ENCODE measurements around the gene DEAF1.

The DEAF1 gene

DNA sequence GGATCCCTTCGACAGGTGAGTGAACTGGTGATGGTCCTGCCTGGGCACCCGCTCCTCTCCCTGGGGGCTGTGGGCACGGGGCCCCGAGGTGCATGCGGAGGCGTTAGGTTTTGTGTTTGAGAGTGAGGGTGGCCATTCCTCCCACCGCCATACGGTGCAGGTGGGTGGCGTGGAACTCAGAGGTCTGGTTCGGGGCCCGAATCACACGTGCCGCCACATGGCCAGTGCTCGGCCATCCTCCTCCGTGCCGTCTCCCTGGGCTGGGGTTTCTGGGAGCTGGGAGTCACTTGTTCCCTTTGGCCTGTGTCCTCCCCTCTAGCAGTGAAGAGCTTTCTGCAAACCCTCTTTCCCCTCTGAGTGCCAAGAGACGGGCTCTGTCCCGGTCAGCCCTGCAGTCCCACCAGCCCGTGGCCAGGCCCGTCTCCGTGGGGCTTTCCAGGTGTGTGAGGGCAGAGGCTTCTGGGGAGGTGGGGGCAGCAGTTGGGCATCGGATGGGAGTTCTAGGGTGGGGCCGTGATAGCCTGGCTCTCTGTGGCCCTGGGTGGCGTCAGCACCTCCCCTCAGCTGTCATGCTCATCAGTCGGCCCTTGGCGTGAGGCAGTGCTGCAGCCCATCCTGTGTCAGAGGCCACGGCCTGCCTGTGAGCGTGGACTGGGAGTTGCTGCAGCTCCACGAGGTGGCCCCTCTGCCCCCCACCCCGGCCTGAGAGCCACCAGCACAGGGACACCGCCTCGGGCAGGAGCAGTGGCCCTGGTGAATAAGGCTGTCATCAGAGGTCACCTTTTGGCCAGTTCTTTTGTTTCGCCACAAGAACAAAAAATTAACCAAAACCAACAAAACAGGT is 89.5 kb downstream of the DEAF1 start:
- Histone ChIP-seq H3K4me3 (ENCODE audit: insufficient read depth, low read depth, low read length) (no peak overlapping the region), H3K4me1 (ENCODE audit: control insufficient read depth, insufficient read depth, low read length) (no peaks in the 10 kb centered on the region), H3K9me3 (ENCODE audit: control insufficient read depth, low read length) (no peaks in the 10 kb centered on the region), H3K27ac (ENCODE audit: insufficient read depth, low read depth, low read length, poor library complexity, severe bottlenecking) (no peak overlapping the region), H3K27me3 (ENCODE audit: control insufficient read depth, insufficient read depth, low read length, poor library complexity, severe bottlenecking) (no peaks in the 10 kb centered on the region), H3K36me3 (ENCODE audit: control insufficient read depth, insufficient read depth, low read length) (peaks cover 64% of the 10 kb centered on the region)
- 95 to 97% methylated on average over 33 of the region's 33 CpGs for WGBS, 2 experiments

DNA sequence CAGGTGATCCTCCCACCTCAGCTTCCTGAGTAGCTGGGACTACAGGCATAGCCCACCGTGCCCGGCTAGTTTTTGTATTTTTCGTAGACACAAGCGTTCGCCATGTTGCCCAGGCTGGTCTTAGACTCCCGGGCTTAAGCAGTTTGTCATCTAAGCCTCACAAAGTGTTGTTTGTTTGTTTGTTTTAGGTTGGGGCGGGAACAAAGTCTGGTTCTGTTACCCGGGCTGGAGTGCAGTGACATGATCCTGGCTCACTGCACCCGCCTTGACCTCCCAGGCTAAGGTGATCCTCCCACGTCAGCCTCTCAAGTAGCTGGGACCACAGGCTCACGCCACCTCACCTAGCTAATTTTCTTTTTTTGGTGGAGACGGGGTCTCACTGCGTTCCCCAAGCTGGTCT is 91.9 kb downstream of the DEAF1 start:
- H3K27ac ChIP-seq (ENCODE audit: insufficient read depth, low read depth, low read length, poor library complexity, severe bottlenecking) = no peak overlapping the region
- H3K9me3 ChIP-seq (ENCODE audit: control insufficient read depth, low read length) = no peaks in the 10 kb centered on the region
- H3K36me3 ChIP-seq (ENCODE audit: control insufficient read depth, insufficient read depth, low read length) = peaks cover 60% of the 10 kb centered on the region
- H3K4me3 ChIP-seq (ENCODE audit: insufficient read depth, low read depth, low read length) = no peak overlapping the region
- H3K4me1 ChIP-seq (ENCODE audit: control insufficient read depth, insufficient read depth, low read length) = no peaks in the 10 kb centered on the region
- WGBS, 2 experiments = 93 to 95% methylated on average over 13 of the region's 13 CpGs
- no peaks in the 10 kb centered on the region for H3K27me3 ChIP-seq (ENCODE audit: control insufficient read depth, insufficient read depth, low read length, poor library complexity, severe bottlenecking)

- H3K36me3 ChIP-seq (ENCODE audit: control insufficient read depth, insufficient read depth, low read length) = peaks cover 50% of the 10 kb centered on the region
- no peak overlapping the region for H3K27ac ChIP-seq (ENCODE audit: insufficient read depth, low read depth, low read length, poor library complexity, severe bottlenecking)
- 94 to 96% methylated on average over 23 of the region's 23 CpGs for WGBS, 2 experiments
- no peaks in the 10 kb centered on the region for H3K9me3 ChIP-seq (ENCODE audit: control insufficient read depth, low read length)
- no peaks in the 10 kb centered on the region for H3K27me3 ChIP-seq (ENCODE audit: control insufficient read depth, insufficient read depth, low read length, poor library complexity, severe bottlenecking)
- H3K4me1 ChIP-seq (ENCODE audit: control insufficient read depth, insufficient read depth, low read length) = no peaks in the 10 kb centered on the region
- no peak overlapping the region for H3K4me3 ChIP-seq (ENCODE audit: insufficient read depth, low read depth, low read length)
These were observed 93.3 kb downstream of the DEAF1 start for GRCh38 chr11:601573-602245.

- Histone ChIP-seq H3K27me3 (ENCODE audit: control insufficient read depth, insufficient read depth, low read length, poor library complexity, severe bottlenecking) (no peaks in the 10 kb centered on the region), H3K36me3 (ENCODE audit: control insufficient read depth, insufficient read depth, low read length) (peaks cover 64% of the 10 kb centered on the region), H3K4me1 (ENCODE audit: control insufficient read depth, insufficient read depth, low read length) (no peaks in the 10 kb centered on the region), H3K27ac (ENCODE audit: insufficient read depth, low read depth, low read length, poor library complexity, severe bottlenecking) (no peak overlapping the region), H3K4me3 (ENCODE audit: insufficient read depth, low read depth, low read length) (no peak overlapping the region), H3K9me3 (ENCODE audit: control insufficient read depth, low read length) (no peaks in the 10 kb centered on the region)
- 95 to 97% methylated on average over 30 of the region's 30 CpGs for WGBS, 2 experiments
These were observed 96.9 kb downstream of the DEAF1 start for GRCh38 chr11:598005-598680.

DNA sequence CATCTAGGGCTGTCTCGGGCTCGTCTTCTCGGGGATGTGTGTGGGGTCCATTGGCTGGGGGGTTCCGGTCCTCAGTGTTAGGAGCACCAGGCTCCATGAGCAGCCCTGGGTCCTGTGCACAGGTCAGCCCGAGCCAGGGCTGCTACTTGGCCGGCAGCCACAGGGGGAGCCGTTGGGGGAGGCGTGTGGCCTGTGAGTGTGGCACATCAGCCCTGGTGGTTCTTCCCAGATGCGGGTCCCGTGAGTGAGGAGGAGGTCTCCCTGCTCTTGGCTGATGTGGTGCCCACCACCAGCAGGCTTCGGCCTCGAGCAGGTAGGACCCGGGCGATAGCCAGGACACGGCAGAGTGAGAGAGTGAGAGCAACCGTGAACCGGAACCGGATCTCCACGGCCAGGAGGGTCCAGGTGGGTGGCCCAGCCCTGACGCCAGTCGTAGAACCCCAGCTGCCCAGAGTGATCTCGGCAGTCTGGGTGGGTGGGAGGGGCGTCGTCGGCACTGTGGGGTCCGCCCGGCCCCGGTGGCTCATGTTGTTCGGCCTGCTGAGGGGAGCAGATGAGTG is 97.8 kb downstream of the DEAF1 start:
- no peaks in the 10 kb centered on the region for H3K4me1 ChIP-seq (ENCODE audit: control insufficient read depth, insufficient read depth, low read length)
- no peak overlapping the region for H3K27ac ChIP-seq (ENCODE audit: insufficient read depth, low read depth, low read length, poor library complexity, severe bottlenecking)
- no peaks in the 10 kb centered on the region for H3K9me3 ChIP-seq (ENCODE audit: control insufficient read depth, low read length)
- no peaks in the 10 kb centered on the region for H3K27me3 ChIP-seq (ENCODE audit: control insufficient read depth, insufficient read depth, low read length, poor library complexity, severe bottlenecking)
- 93 to 95% methylated on average over 29 of the region's 29 CpGs for WGBS, 2 experiments
- H3K36me3 ChIP-seq (ENCODE audit: control insufficient read depth, insufficient read depth, low read length) = peaks cover 73% of the 10 kb centered on the region
- H3K4me3 ChIP-seq (ENCODE audit: insufficient read depth, low read depth, low read length) = no peak overlapping the region

DNA sequence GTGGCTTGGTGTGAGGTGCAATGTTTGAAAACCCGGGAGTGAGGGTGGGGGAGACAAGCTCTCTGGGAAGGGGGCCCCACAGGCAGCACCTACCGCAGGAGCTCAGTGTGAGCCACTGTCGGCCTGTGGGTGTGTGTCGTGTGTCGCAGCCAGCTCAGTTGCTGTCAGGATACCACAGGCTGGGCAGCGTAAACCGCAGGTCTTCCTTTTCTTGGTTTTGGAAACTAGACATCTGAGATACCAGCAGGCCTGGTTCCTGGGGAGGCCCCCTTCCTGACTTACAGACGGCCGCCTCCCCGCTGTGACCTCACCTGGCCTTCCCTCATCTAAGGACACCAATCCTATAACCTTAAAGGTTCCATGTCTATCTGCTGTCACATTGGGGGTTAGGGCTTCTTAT is 98.6 kb downstream of the DEAF1 start:
- H3K4me1 ChIP-seq (ENCODE audit: control insufficient read depth, insufficient read depth, low read length) = no peaks in the 10 kb centered on the region
- H3K36me3 ChIP-seq (ENCODE audit: control insufficient read depth, insufficient read depth, low read length) = peaks cover 72% of the 10 kb centered on the region
- H3K27ac ChIP-seq (ENCODE audit: insufficient read depth, low read depth, low read length, poor library complexity, severe bottlenecking) = no peak overlapping the region
- WGBS, 2 experiments = 96 to 97% methylated on average over 10 of the region's 10 CpGs
- H3K27me3 ChIP-seq (ENCODE audit: control insufficient read depth, insufficient read depth, low read length, poor library complexity, severe bottlenecking) = no peaks in the 10 kb centered on the region
- no peaks in the 10 kb centered on the region for H3K9me3 ChIP-seq (ENCODE audit: control insufficient read depth, low read length)
- no peak overlapping the region for H3K4me3 ChIP-seq (ENCODE audit: insufficient read depth, low read depth, low read length)

- Histone ChIP-seq H3K36me3 (ENCODE audit: control insufficient read depth, insufficient read depth, low read length) (peaks cover 72% of the 10 kb centered on the region), H3K4me1 (ENCODE audit: control insufficient read depth, insufficient read depth, low read length) (no peaks in the 10 kb centered on the region), H3K4me3 (ENCODE audit: insufficient read depth, low read depth, low read length) (no peak overlapping the region), H3K27me3 (ENCODE audit: control insufficient read depth, insufficient read depth, low read length, poor library complexity, severe bottlenecking) (no peaks in the 10 kb centered on the region), H3K9me3 (ENCODE audit: control insufficient read depth, low read length) (no peaks in the 10 kb centered on the region), H3K27ac (ENCODE audit: insufficient read depth, low read depth, low read length, poor library complexity, severe bottlenecking) (no peak overlapping the region)
- 96 to 97% methylated on average over 10 of the region's 10 CpGs for WGBS, 2 experiments
These were observed 99.6 kb downstream of the DEAF1 start for GRCh38 chr11:595400-595799.

Measured in ectodermal cell (in vitro differentiated cells).